ENCODE data around the gene ADGRD1.

Gene ADGRD1

GRCh38 chr12:131006036-131006735 is 52.5 kb downstream of the ADGRD1 start:
- intact Hi-C loops (cut with DNase I; ENCODE audit: low total_unique reads), result no loop called here
- DNase-seq, result no peak
- H3K9me3 ChIP-seq, result no peaks in the 10 kb centered on the region
- no peaks in the 10 kb centered on the region for H3K4me1 ChIP-seq
- H3K27ac ChIP-seq, result no peak overlapping the region
- H3K27me3 ChIP-seq, result no peaks in the 10 kb centered on the region
- no peak overlapping the region for H3K4me3 ChIP-seq
- H3K36me3 ChIP-seq, result peaks cover 0 to 9% (median 0%) of the 10 kb centered on the region in 3 donors
- TF ChIP-seq CTCF (IDR thresholded peaks at IDR 0.05), result no peak

GRCh38 chr12:131007031-131007739 is 53.5 kb downstream of the ADGRD1 start:
- TF ChIP-seq CTCF (IDR thresholded peaks at IDR 0.05), result no peak
- no peak for DNase-seq
- peaks cover 0 to 9% (median 0%) of the 10 kb centered on the region in 3 donors for H3K36me3 ChIP-seq
- no peaks in the 10 kb centered on the region for H3K9me3 ChIP-seq
- H3K4me1 ChIP-seq, result no peaks in the 10 kb centered on the region
- H3K27ac ChIP-seq, result no peak overlapping the region
- no peaks in the 10 kb centered on the region for H3K27me3 ChIP-seq
- H3K4me3 ChIP-seq, result no peak overlapping the region
- intact Hi-C loops (cut with DNase I; ENCODE audit: low total_unique reads), result no loop called here

GRCh38 chr12:131007740-131008117 is 54.0 kb downstream of the ADGRD1 start:
- no peak for TF ChIP-seq CTCF (IDR thresholded peaks at IDR 0.05)

GRCh38 chr12:131008131-131008912 is 54.6 kb downstream of the ADGRD1 start:
- H3K36me3 ChIP-seq, result peaks cover 0 to 4% (median 0%) of the 10 kb centered on the region in 3 donors
- no peak for TF ChIP-seq CTCF (IDR thresholded peaks at IDR 0.05)
- no peaks in the 10 kb centered on the region for H3K9me3 ChIP-seq
- H3K27me3 ChIP-seq, result no peaks in the 10 kb centered on the region
- intact Hi-C loops (cut with DNase I; ENCODE audit: low total_unique reads), result no loop called here
- no peak for DNase-seq
- H3K27ac ChIP-seq, result no peak overlapping the region
- H3K4me1 ChIP-seq, result no peaks in the 10 kb centered on the region
- no peak overlapping the region for H3K4me3 ChIP-seq

More at GRCh38 chr12:131007740-131008117, 54.0 kb downstream of the ADGRD1 start:
- H3K4me1 ChIP-seq, result no peaks in the 10 kb centered on the region
- DNase-seq, result no peak
- H3K27ac ChIP-seq, result no peak overlapping the region
- peaks cover 0 to 9% (median 0%) of the 10 kb centered on the region in 3 donors for H3K36me3 ChIP-seq
- no peak overlapping the region for H3K4me3 ChIP-seq
- intact Hi-C loops (cut with DNase I; ENCODE audit: low total_unique reads), result no loop called here
- H3K9me3 ChIP-seq, result no peaks in the 10 kb centered on the region
- no peaks in the 10 kb centered on the region for H3K27me3 ChIP-seq

- Histone ChIP-seq H3K27me3 (no peaks in the 10 kb centered on the region), H3K36me3 (peaks cover 0 to 3% (median 0%) of the 10 kb centered on the region in 3 donors), H3K4me1 (no peaks in the 10 kb centered on the region), H3K4me3 (no peak overlapping the region), H3K27ac (no peak overlapping the region), H3K9me3 (no peaks in the 10 kb centered on the region)
- no peak for DNase-seq
- intact Hi-C loops (cut with DNase I; ENCODE audit: low total_unique reads), result no loop called here
- no peak for TF ChIP-seq CTCF (IDR thresholded peaks at IDR 0.05)
Observed at GRCh38 chr12:131008913-131009270, 55.2 kb downstream of the ADGRD1 start.

All from tibial artery (tissue), 4 donors.